Measurements from ENCODE around the gene ZCCHC17.

Gene ZCCHC17

GRCh38 chr1:31399976-31400375, 103.1 kb downstream of the ZCCHC17 start:
- no peak for DNase-seq (ENCODE audit: low read depth)
- no peak for TF ChIP-seq CTCF (conservative IDR thresholded peaks at IDR 0.05; ENCODE audit: low read depth, low read length)
- no peak overlapping the region for H3K4me3 ChIP-seq (ENCODE audit: low read length)

GRCh38 chr1:31400393-31400792, 103.6 kb downstream of the ZCCHC17 start:
- no peak for TF ChIP-seq CTCF (conservative IDR thresholded peaks at IDR 0.05; ENCODE audit: low read depth, low read length)
- DNase-seq (ENCODE audit: low read depth): no peak
- H3K4me3 ChIP-seq (ENCODE audit: low read length): no peak overlapping the region

- no peak overlapping the region for H3K4me3 ChIP-seq (ENCODE audit: low read length)
- DNase-seq (ENCODE audit: low read depth): no peak
- TF ChIP-seq CTCF (conservative IDR thresholded peaks at IDR 0.05; ENCODE audit: low read depth, low read length): no peak
These were observed 104.4 kb downstream of the ZCCHC17 start for GRCh38 chr1:31401241-31401640.

- no peak overlapping the region for H3K4me3 ChIP-seq (ENCODE audit: low read length)
- TF ChIP-seq CTCF (conservative IDR thresholded peaks at IDR 0.05; ENCODE audit: low read depth, low read length): no peak
- no peak for DNase-seq (ENCODE audit: low read depth)
These were observed 108.9 kb downstream of the ZCCHC17 start for GRCh38 chr1:31405578-31406245.

GRCh38 chr1:31407029-31407626, 110.3 kb downstream of the ZCCHC17 start:
- H3K4me3 ChIP-seq (ENCODE audit: low read length): no peak overlapping the region
- TF ChIP-seq CTCF (conservative IDR thresholded peaks at IDR 0.05; ENCODE audit: low read depth, low read length): no peak
- DNase-seq (ENCODE audit: low read depth): no peak

GRCh38 chr1:31408788-31409318, 112.0 kb downstream of the ZCCHC17 start:
- H3K4me3 ChIP-seq (ENCODE audit: low read length): no peak overlapping the region
- no peak for TF ChIP-seq CTCF (conservative IDR thresholded peaks at IDR 0.05; ENCODE audit: low read depth, low read length)
- DNase-seq (ENCODE audit: low read depth): no peak

Measured in retinal pigment epithelial cell (primary cell).